HL-60 (cell line): ENCODE measurements around the gene CFLAR.
"Not testable (repeated sequence)": the region's sequence is repeated elsewhere in the genome, so short reads cannot be mapped to it uniquely, and the experiment has no call there.

ENCODE experiments used
- GABPA ChIP-seq: IDR thresholded peaks from 2 replicates; pipeline ENCODE4 v1.6.1; 2012; ENCODE audit warnings: low read depth
- POLR2AphosphoS5 ChIP-seq: IDR thresholded peaks from 2 replicates; pipeline ENCODE4 v1.6.1; 2012; ENCODE audit warnings: low read depth
- SPI1 ChIP-seq: IDR thresholded peaks from 2 replicates; pipeline ENCODE4 v1.6.1; 2012; ENCODE audit warnings: low read depth, mild to moderate bottlenecking, borderline replicate concordance
- TF ChIP-seq, protein P1 (sequence below): IDR thresholded peaks from one replicate; pipeline ENCODE4 v1.5.1; 2011; ENCODE audit warnings: low read length, control low read depth, inconsistent platforms; ENCODE audit not compliant: insufficient read depth
- TF ChIP-seq, protein P2 (sequence below): IDR thresholded peaks from 2 replicates; pipeline ENCODE4 v1.6.1; 2012; ENCODE audit warnings: low read depth; ENCODE audit not compliant: insufficient replicate concordance

DNA sequence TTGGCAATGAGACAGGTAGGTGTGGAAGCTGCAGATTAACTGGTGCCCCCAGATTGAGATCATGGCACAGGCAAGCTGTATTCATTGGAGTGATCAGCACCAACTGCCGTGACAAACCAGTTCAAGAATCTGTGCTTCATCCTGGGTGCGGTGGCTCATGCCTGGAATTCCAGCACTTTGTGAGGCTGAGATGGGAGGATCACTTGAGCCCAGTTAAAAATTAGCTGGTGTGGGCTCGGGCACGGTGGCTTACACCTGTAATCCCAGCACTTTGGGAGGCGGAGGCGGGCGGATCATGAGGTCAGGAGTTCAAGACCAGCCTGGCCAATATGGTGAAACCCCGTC, 33.8 kb downstream of the CFLAR start:
- TF ChIP-seq, protein P1, sequence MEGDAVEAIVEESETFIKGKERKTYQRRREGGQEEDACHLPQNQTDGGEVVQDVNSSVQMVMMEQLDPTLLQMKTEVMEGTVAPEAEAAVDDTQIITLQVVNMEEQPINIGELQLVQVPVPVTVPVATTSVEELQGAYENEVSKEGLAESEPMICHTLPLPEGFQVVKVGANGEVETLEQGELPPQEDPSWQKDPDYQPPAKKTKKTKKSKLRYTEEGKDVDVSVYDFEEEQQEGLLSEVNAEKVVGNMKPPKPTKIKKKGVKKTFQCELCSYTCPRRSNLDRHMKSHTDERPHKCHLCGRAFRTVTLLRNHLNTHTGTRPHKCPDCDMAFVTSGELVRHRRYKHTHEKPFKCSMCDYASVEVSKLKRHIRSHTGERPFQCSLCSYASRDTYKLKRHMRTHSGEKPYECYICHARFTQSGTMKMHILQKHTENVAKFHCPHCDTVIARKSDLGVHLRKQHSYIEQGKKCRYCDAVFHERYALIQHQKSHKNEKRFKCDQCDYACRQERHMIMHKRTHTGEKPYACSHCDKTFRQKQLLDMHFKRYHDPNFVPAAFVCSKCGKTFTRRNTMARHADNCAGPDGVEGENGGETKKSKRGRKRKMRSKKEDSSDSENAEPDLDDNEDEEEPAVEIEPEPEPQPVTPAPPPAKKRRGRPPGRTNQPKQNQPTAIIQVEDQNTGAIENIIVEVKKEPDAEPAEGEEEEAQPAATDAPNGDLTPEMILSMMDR, result not testable (repeated sequence)
- TF ChIP-seq, protein P2, sequence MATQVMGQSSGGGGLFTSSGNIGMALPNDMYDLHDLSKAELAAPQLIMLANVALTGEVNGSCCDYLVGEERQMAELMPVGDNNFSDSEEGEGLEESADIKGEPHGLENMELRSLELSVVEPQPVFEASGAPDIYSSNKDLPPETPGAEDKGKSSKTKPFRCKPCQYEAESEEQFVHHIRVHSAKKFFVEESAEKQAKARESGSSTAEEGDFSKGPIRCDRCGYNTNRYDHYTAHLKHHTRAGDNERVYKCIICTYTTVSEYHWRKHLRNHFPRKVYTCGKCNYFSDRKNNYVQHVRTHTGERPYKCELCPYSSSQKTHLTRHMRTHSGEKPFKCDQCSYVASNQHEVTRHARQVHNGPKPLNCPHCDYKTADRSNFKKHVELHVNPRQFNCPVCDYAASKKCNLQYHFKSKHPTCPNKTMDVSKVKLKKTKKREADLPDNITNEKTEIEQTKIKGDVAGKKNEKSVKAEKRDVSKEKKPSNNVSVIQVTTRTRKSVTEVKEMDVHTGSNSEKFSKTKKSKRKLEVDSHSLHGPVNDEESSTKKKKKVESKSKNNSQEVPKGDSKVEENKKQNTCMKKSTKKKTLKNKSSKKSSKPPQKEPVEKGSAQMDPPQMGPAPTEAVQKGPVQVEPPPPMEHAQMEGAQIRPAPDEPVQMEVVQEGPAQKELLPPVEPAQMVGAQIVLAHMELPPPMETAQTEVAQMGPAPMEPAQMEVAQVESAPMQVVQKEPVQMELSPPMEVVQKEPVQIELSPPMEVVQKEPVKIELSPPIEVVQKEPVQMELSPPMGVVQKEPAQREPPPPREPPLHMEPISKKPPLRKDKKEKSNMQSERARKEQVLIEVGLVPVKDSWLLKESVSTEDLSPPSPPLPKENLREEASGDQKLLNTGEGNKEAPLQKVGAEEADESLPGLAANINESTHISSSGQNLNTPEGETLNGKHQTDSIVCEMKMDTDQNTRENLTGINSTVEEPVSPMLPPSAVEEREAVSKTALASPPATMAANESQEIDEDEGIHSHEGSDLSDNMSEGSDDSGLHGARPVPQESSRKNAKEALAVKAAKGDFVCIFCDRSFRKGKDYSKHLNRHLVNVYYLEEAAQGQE, result not testable (repeated sequence)
- TF ChIP-seq POLR2AphosphoS5, GABPA, SPI1: not testable (repeated sequence)
